HUES64 (cell line): Measurements from ENCODE around the gene DMRTA1.
"Not testable (repeated sequence)": the region's sequence is repeated elsewhere in the genome, so short reads cannot be mapped to it uniquely, and the experiment has no call there.

Source experiments
- H3K27ac ChIP-seq: 2 replicates; pipeline ENCODE4 v1.7.0; 2013; ENCODE audit warnings: low read depth, low read length, inconsistent platforms
- H3K27me3 ChIP-seq: 2 replicates; pipeline ENCODE4 v1.6.1; 2013; ENCODE audit warnings: mild to moderate bottlenecking, low read length; ENCODE audit not compliant: insufficient read depth
- H3K36me3 ChIP-seq: 2 replicates; pipeline ENCODE4 v1.6.1; 2013; ENCODE audit warnings: mild to moderate bottlenecking, low read length; ENCODE audit not compliant: insufficient read depth
- H3K4me1 ChIP-seq: 2 replicates; pipeline ENCODE4 v1.6.1; 2013; ENCODE audit warnings: mild to moderate bottlenecking, low read length, moderate library complexity; ENCODE audit not compliant: insufficient read depth
- H3K4me3 ChIP-seq: 2 replicates; pipeline ENCODE4 v1.5.1; 2013; ENCODE audit warnings: mild to moderate bottlenecking, low read length, moderate library complexity
- H3K9ac ChIP-seq: 2 replicates; pipeline ENCODE4 v1.6.1; 2013; ENCODE audit warnings: mild to moderate bottlenecking, low read depth, low read length
- H3K9me3 ChIP-seq: 2 replicates; pipeline ENCODE4 v1.6.1; 2013; ENCODE audit warnings: low read depth, low read length; ENCODE audit not compliant: insufficient read depth
- WGBS: fragments of 150-250, 120-280 bp; methylation state at CpG from one replicate; pipeline ENCODE4 v1.1.7; 2013; ENCODE audit warnings: missing lambda C conversion rate; 5-methylcytosine and 5-hydroxymethylcytosine counted together

Gene DMRTA1

DNA sequence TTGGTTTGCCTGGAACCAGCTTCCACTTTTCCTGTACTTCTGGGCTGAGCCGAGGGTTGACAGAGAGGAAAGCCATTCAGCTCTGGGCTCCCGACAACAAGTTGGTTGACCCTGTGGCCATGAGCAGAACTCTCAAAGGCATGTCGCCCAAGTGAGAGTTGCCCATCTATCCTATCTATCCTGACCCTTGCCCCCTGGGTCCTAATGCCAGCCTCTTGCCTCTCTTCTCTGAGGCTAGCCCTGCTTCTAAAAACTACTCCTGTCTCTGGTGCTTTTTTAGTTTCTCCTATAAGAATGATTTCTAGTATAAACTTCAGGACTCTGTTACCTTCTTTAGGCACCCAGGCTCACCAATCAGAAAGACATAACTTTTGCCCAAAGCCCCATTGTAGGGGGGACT, 11.4 kb upstream of the DMRTA1 start:
- H3K4me1 ChIP-seq = peaks cover 16% of the 10 kb centered on the region
- 71% methylated on average over 3 of the region's 3 CpGs for WGBS
- H3K36me3 ChIP-seq, H3K9ac ChIP-seq, H3K27ac ChIP-seq, H3K27me3 ChIP-seq, H3K4me3 ChIP-seq, H3K9me3 ChIP-seq: not testable (repeated sequence)

DNA sequence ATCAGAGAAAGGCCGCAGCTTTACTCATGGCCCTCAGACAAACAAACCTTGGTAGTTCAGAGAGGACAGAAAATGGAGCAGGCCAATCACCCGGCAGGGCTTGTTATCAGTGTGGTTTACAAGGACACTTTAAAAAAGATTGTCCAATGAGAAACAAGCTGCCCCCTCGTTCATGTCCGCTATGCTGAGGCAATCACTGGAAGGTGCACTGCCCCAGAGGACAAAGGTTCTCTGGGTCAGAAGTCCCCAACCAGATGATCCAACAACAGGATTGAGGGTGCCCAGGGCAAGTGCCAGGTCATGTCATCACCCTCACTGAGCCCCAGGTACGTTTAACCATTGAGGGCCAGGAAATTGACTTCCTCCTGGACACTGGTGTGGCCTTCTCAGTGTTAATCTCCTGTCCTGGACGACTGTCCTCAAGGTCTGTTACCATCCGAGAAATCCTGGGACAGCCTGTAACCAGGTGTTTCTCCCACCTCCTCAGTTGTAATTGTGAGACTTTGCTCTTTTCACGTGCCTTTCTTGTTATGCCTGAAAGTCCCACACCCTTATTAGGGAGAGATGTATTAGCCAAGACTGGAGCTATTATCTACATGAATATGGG, 9.1 kb upstream of the DMRTA1 start:
- not testable (repeated sequence) for H3K4me1 ChIP-seq, H3K36me3 ChIP-seq, H3K9ac ChIP-seq, H3K27ac ChIP-seq, H3K9me3 ChIP-seq, H3K4me3 ChIP-seq, H3K27me3 ChIP-seq
- WGBS = 91% methylated on average over 8 of the region's 8 CpGs

DNA sequence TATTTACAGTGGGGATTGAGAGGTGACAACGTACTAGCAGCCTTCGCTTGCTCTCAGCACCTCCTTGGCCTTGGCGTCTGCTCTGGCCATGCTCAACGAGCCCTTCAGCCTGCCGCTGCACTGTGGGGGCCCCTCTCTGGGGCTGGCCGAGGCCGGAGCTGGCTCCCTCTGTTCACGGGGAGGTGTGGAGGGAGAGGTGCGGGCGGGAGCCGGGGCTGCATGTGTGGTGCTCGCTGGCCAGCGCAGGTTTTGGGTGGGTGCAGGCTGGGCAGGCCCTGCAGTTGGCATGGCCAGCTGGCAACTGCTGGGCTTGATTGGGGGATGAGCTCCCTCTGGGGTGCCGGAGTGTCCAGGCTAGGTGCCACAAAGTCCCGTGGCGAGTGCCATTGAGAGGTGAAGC, 5.8 kb upstream of the DMRTA1 start:
- 96% methylated on average over 16 of the region's 16 CpGs for WGBS
- Histone ChIP-seq H3K9ac (no peak overlapping the region), H3K36me3 (no peaks in the 10 kb centered on the region), H3K27ac (no peak overlapping the region), H3K27me3 (no peaks in the 10 kb centered on the region; the same call in 1 of the 2 replicates), H3K4me3 (no peak overlapping the region), H3K4me1 (0 out of 2 replicates have a peak, but pooled peaks cover 1% of the 10 kb centered on the region), H3K9me3 (no peaks in the 10 kb centered on the region; the same call in 1 of the 2 replicates)

DNA sequence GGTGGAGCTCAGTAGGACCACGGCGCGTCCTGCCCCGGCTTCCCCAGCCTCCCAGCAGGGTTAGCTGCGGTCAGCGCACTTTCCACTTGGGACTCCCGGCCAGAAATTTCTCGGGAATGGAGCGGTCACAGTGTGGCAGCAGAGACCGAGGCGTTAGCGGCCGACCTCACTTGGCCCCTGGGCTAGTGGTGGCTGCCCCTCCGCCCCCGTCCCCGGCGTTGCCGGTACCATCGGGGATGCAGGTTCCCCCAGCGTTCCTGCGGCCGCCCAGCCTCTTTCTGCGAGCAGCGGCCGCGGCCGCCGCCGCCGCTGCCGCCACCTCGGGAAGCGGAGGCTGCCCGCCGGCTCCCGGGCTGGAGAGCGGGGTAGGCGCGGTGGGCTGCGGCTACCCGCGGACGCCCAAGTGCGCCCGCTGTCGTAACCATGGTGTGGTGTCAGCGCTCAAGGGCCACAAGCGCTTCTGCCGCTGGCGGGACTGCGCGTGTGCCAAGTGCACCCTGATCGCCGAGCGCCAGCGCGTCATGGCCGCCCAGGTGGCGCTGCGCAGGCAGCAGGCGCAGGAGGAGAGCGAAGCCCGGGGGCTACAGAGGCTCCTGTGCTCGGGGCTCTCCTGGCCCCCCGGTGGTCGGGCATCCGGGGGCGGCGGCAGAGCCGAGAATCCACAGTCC, 460 bp downstream of the DMRTA1 start:
- H3K4me1 ChIP-seq = peaks cover 18% of the 10 kb centered on the region
- H3K4me3 ChIP-seq = peak overlapping the region; percentile 90
- peaks cover 9% of the 10 kb centered on the region; the same call in 1 of the 2 replicates for H3K27me3 ChIP-seq
- WGBS = under 1% methylated on average over 70 of the region's 70 CpGs
- H3K27ac ChIP-seq = peak overlapping the region; percentile 65; the same call in 1 of the 2 replicates
- no peaks in the 10 kb centered on the region; the same call in 1 of the 2 replicates for H3K9me3 ChIP-seq
- H3K9ac ChIP-seq = peak overlapping the region; percentile 72
- H3K36me3 ChIP-seq = peaks cover 9% of the 10 kb centered on the region

DNA sequence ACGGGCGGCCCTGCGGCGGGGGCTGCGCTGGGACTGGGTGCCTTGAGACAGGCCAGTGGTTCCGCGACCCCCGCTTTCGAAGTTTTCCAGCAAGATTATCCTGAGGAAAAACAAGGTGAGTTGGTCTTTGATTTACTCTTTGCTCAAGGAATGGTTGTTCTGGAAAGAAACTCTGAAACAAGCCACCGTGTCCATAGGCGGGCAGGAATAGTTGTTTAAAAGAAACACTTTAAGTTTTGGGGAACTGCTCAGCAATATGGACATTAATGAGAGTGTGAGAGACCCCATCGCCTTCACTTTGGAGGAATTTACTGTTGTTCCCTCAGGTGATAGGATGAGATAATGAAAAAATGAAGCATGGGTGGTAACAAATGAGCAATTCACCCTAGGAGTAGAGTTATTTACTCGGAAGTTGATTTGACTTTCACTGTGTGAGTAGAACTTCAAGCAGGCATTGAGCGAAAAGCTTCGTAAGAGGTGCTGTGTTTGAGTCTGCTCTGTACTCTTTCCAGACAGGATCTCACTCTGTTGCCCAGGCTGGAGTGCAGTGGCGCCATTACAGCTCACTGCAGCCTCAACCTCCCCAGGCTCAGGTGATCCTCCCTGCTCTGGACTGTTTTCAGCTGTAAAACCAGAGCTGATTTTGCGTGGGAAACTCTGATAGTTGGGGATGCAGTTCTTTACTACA, 1.1 kb downstream of the DMRTA1 start:
- 9% methylated on average over 17 of the region's 17 CpGs for WGBS
- H3K9me3 ChIP-seq = no peaks in the 10 kb centered on the region; the same call in 1 of the 2 replicates
- H3K4me3 ChIP-seq = peak overlapping the region; percentile 90
- H3K9ac ChIP-seq = peak overlapping the region; percentile 72
- H3K27me3 ChIP-seq = peaks cover 9% of the 10 kb centered on the region; the same call in 1 of the 2 replicates
- peaks cover 20% of the 10 kb centered on the region for H3K4me1 ChIP-seq
- H3K27ac ChIP-seq = peak overlapping the region; percentile 65; the same call in 1 of the 2 replicates
- H3K36me3 ChIP-seq = peaks cover 10% of the 10 kb centered on the region

DNA sequence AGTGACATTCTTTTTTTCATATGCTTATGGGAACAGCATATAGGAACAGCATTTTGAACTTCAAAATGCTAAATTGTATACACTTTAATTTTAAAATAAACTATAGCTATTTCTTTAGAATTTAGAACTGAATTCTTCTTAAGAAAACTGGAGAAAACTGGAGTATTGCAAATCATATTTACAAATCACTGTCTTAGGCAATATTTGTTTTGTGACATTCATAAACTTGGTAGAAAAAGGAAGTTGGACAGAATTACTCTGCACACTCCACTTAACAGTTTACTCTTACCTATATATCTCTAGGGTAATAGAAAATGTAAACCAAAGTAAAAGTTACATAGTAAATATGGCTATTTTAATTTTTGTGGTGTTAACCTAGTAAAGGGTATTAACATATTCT, 3.1 kb downstream of the DMRTA1 start:
- peak overlapping the region; percentile 90; the same call in 1 of the 2 replicates for H3K4me3 ChIP-seq
- no peaks in the 10 kb centered on the region for H3K9me3 ChIP-seq
- no peak overlapping the region for H3K27ac ChIP-seq
- H3K4me1 ChIP-seq = peaks cover 20% of the 10 kb centered on the region
- H3K27me3 ChIP-seq = peaks cover 9% of the 10 kb centered on the region; the same call in 1 of the 2 replicates
- no peak overlapping the region for H3K9ac ChIP-seq
- H3K36me3 ChIP-seq = peaks cover 17% of the 10 kb centered on the region

DNA sequence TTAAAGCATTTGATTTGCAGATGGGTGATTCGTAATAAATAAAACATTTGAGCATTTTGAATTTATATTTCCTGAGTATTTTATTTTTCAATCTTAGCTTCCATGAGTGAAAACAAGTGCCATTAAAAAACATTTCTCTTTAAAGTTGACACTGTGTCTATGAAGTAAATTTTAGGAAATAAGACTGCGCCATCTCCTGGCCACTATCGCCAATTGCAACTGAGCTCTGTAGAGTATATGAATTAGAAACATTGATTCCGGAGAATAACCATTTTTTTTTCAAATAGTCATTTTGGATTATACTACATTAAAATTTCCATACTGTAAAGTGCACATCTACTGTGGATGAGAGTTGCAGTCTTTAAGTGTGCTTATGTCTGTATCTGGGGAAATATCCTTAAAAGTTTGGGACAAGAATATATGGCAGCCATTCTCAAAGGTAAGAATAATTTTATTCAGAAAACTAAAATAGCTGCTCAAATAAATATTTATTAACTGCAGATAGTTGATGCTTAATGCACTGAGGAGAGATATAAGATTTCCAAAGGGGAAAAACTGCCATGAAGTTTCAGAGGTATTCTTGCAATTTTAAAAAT, 5.9 kb downstream of the DMRTA1 start:
- Histone ChIP-seq H3K9ac (no peak overlapping the region), H3K27me3 (peaks cover 9% of the 10 kb centered on the region; the same call in 1 of the 2 replicates), H3K4me3 (no peak overlapping the region), H3K36me3 (peaks cover 17% of the 10 kb centered on the region), H3K4me1 (peaks cover 14% of the 10 kb centered on the region), H3K27ac (no peak overlapping the region), H3K9me3 (no peaks in the 10 kb centered on the region)
- WGBS = 0% methylated on average over 2 of the region's 4 CpGs

DNA sequence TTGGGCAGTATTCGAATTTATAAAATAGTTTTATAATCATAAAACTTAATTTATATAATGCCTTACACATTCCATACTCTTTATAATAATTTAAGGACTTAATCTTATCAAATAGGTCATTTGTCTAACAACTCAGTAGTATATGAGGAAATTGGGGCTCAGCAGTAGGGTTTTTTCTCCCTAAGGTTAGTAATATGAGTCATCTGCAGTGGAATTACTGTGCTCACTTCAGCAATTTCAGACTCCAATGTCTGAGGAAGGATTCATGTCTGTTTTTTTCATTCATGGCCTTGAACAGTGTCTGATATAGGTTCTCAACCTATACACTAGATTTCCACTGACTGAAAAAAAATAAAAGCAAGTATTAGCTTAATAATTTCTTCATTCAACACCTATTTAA, 7.4 kb downstream of the DMRTA1 start:
- H3K4me1 ChIP-seq = peaks cover 7% of the 10 kb centered on the region
- no peaks in the 10 kb centered on the region for H3K27me3 ChIP-seq
- H3K9me3 ChIP-seq = no peaks in the 10 kb centered on the region
- no peak overlapping the region for H3K27ac ChIP-seq
- no peak overlapping the region for H3K4me3 ChIP-seq
- no peak overlapping the region for H3K9ac ChIP-seq
- H3K36me3 ChIP-seq = peaks cover 17% of the 10 kb centered on the region
- no CpG with 5 or more reads among the region's 1 CpG for WGBS

DNA sequence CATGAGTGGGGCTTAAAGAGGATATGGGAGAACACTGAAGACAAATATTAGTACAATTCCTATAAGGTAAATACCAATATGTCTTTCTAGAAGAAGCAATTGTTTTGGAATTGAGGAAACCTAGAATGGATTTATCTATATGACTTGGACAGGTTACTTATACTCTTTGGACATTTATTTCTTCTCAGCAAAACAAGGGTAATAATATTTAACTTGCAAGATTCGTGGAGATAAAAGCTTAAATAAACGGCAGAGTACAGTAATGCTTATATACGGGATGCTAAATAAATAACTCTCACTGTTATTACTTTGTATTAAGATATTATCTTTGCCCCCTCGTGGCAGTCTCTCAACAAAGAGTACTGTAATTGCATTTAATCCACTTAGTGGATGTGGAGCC, 8.6 kb downstream of the DMRTA1 start:
- Histone ChIP-seq H3K4me3 (no peak overlapping the region), H3K9ac (no peak overlapping the region), H3K36me3 (peaks cover 17% of the 10 kb centered on the region), H3K9me3 (no peaks in the 10 kb centered on the region), H3K27ac (no peak overlapping the region), H3K4me1 (peaks cover 2% of the 10 kb centered on the region; the same call in 1 of the 2 replicates), H3K27me3 (no peaks in the 10 kb centered on the region)
- 99% methylated on average over 4 of the region's 4 CpGs for WGBS

DNA sequence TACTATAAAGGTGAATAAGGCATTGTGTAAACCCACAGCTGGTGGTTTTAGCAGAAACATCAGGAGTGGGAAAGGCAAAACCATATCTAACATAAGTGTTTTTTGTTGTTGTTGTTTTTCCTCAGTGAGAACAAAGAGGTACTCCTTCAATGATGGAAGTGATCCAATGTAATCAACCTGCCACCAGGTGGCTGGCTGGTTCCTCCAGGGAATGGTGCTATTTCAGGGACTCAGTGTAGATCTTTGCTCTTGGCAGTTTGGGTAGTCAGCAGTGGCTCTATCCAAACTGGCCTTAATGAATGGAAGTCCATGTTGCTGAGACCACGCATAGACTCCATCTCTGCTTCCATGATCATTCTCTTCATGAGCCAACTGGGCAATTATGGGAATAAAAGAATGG, 10.8 kb downstream of the DMRTA1 start:
- Histone ChIP-seq H3K27me3 (no peaks in the 10 kb centered on the region), H3K4me1 (no peaks in the 10 kb centered on the region), H3K36me3 (peaks cover 8% of the 10 kb centered on the region; the same call in 1 of the 2 replicates), H3K9ac (no peak overlapping the region), H3K27ac (no peak overlapping the region), H3K4me3 (no peak overlapping the region), H3K9me3 (no peaks in the 10 kb centered on the region)
- 100% methylated on average over 1 of the region's 1 CpG for WGBS

DNA sequence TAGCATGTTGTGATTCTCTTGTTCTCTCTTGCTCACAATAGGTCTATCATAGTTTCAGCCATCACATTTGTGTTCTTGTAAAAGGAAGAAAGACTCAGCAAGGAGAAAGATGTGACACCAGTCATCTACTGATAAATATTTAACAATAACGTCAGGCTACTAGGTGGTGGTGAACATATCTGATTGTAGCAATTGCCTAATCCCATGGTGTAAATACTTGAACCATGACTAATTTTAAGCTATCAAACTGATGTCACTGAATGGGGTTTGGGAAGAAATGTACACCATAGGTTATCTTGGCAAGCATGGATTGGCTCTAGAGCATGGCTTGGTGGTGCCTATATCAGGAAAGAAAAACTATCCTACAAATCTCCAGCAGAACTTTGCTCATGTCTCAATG, 16.6 kb downstream of the DMRTA1 start:
- no peaks in the 10 kb centered on the region for H3K36me3 ChIP-seq
- H3K9me3 ChIP-seq = no peaks in the 10 kb centered on the region
- no peaks in the 10 kb centered on the region for H3K4me1 ChIP-seq
- no peaks in the 10 kb centered on the region for H3K27me3 ChIP-seq
- no peak overlapping the region for H3K27ac ChIP-seq
- H3K4me3 ChIP-seq = no peak overlapping the region
- WGBS = 100% methylated on average over 1 of the region's 1 CpG
- no peak overlapping the region for H3K9ac ChIP-seq
